B cell (primary cell): ENCODE measurements around the gene ETV6. TPM values are rescaled to one million over a fixed set of nuclear protein-coding genes. Genes with fewer than 3 reads are reported as not detected.
A peak's percentile ranks its signal among the peaks of the same experiment; 100 is the strongest.

Experiments
- ATAC-seq: fragments of 200-7000 bp; cut with Tn5 transposase; one replicate; pipeline ENCODE4 v1.10.0; 2021; ENCODE audit warnings: low read depth, mild to moderate bottlenecking, moderate number of reproducible peaks, moderate library complexity
- CTCF ChIA-PET: fragments of 350-600 bp; sonication (Branson Sonifier 250); formaldehyde crosslinking; loops from one replicate; lab custom pipeline; 2021; ENCODE audit warnings: antibody characterized with exemption, inconsistent platforms; lab: Charles Lee
- POLR2A ChIA-PET: fragments of 350-600 bp; sonication (Branson Sonifier 250); formaldehyde crosslinking; loops from one replicate; lab custom pipeline; 2021; ENCODE audit warnings: antibody characterized with exemption; lab: Charles Lee
- DNase-seq: peaks from one replicate; pipeline ENCODE4 v3.0.0; 2013
- H2AFZ ChIP-seq: 2 replicates; pipeline ENCODE4 v1.6.1; 2012; ENCODE audit warnings: mild to moderate bottlenecking, low read depth, low read length; ENCODE audit not compliant: insufficient read depth, poor library complexity, severe bottlenecking
- H3K27ac ChIP-seq, 2 donors: 1 replicate in 1 of 2; 2 replicates in 1 of 2; pipeline ENCODE4 v1.5.1; 2012 to 2013; ENCODE audit warnings: low read length in 2 of 2, mild to moderate bottlenecking in 2 of 2, moderate library complexity in 1 of 2
- H3K27me3 ChIP-seq, 4 experiments: fragments of 200-600 bp in 1 of 4; sonication (generic) in 1 of 4; replicated peaks in 1 of 4; 1 replicate in 2 of 4; 2 replicates in 2 of 4; pipeline versions ENCODE4 v1.6.1 to v1.7.0; 2013 to 2016; ENCODE audit warnings: low read length in 3 of 4, mild to moderate bottlenecking in 2 of 4, mixed read lengths in 1 of 4, moderate library complexity in 1 of 4; ENCODE audit not compliant: insufficient read depth in 4 of 4, control insufficient read depth in 3 of 4; ENCODE audit errors: control extremely low read depth in 1 of 4
- H3K36me3 ChIP-seq, 2 experiments: replicated peaks in 1 of 2; 1 replicate in 1 of 2; 2 replicates in 1 of 2; pipeline versions ENCODE4 v1.6.1 to v1.7.1; 2013; ENCODE audit warnings: low read length in 1 of 2; ENCODE audit not compliant: insufficient read depth in 2 of 2, control insufficient read depth in 1 of 2; ENCODE audit errors: control extremely low read depth in 1 of 2, extremely low read depth in 1 of 2
- H3K4me1 ChIP-seq, 2 donors: fragments of 200-600 bp in 1 of 2; sonication (generic) in 1 of 2; 1 replicate in 1 of 2; 2 replicates in 1 of 2; pipeline versions ENCODE4 v1.5.1 to v1.6.1; 2013 to 2017; ENCODE audit warnings: low read length in 2 of 2; ENCODE audit not compliant: control insufficient read depth in 2 of 2, insufficient read depth in 2 of 2
- H3K4me2 ChIP-seq: replicated peaks from 2 replicates; pipeline ENCODE3; 2012; ENCODE audit warnings: mild to moderate bottlenecking, low read depth, low read length; ENCODE audit not compliant: poor library complexity, severe bottlenecking
- H3K4me3 ChIP-seq, 5 experiments: fragments of 200-600 bp in 1 of 5; sonication (generic) in 1 of 5; 1 replicate in 3 of 5; 2 replicates in 2 of 5; pipeline versions ENCODE4 v1.5.1 to v1.7.0; 2011 to 2016; ENCODE audit warnings: low read length in 4 of 5, mild to moderate bottlenecking in 4 of 5, low read depth in 2 of 5, control low read depth in 1 of 5, moderate library complexity in 1 of 5; ENCODE audit not compliant: insufficient read depth in 1 of 5; ENCODE audit errors: control extremely low read depth in 1 of 5, extremely low read depth in 1 of 5
- H3K79me2 ChIP-seq: fragments of 200-600 bp; sonication (generic); one replicate; pipeline ENCODE4 v1.6.0; 2016; ENCODE audit warnings: low read length; ENCODE audit not compliant: control insufficient read depth, insufficient read depth
- H3K9ac ChIP-seq: fragments of 200-600 bp; sonication (generic); 2 replicates; pipeline ENCODE4 v1.6.1; 2017; ENCODE audit warnings: mild to moderate bottlenecking, low read length, moderate library complexity
- H3K9me3 ChIP-seq, 3 donors: one replicate each; pipeline versions ENCODE4 v1.6.1 to v1.7.1; 2013; ENCODE audit warnings: low read length in 2 of 3; ENCODE audit not compliant: control insufficient read depth in 2 of 3, insufficient read depth in 1 of 3; ENCODE audit errors: control extremely low read depth in 1 of 3
- H4K20me1 ChIP-seq: 2 replicates; pipeline ENCODE4 v1.6.0; 2012; ENCODE audit warnings: mild to moderate bottlenecking, low read length; ENCODE audit not compliant: insufficient read depth, control insufficient read depth, poor library complexity, severe bottlenecking
- H3K27ac Mint-ChIP-seq: one replicate; pipeline ENCODE4 v1.8.0; 2021; ENCODE audit warnings: mixed read lengths
- H3K27me3 Mint-ChIP-seq: one replicate; pipeline ENCODE4 v1.8.0; 2021; ENCODE audit warnings: mixed read lengths
- H3K4me1 Mint-ChIP-seq: one replicate; pipeline ENCODE4 v1.8.0; 2021; ENCODE audit warnings: mixed read lengths
- H3K4me3 Mint-ChIP-seq: one replicate; pipeline ENCODE4 v1.8.0; 2021; ENCODE audit warnings: mixed read lengths
- H3K9me3 Mint-ChIP-seq: one replicate; pipeline ENCODE4 v1.8.0; 2022; ENCODE audit warnings: mixed read lengths; ENCODE audit not compliant: insufficient read depth
- EZH2 ChIP-seq: IDR thresholded peaks from 2 replicates; pipeline ENCODE4 v1.6.1; 2012; ENCODE audit warnings: borderline replicate concordance, low read depth, mild to moderate bottlenecking, moderate library complexity, low read length; ENCODE audit not compliant: insufficient read depth, poor library complexity, severe bottlenecking
- WGBS: methylation state at CpG from one replicate; pipeline ENCODE4 v1.1.5; 2013; ENCODE audit warnings: missing lambda C conversion rate; ENCODE audit not compliant: insufficient coverage; 5-methylcytosine and 5-hydroxymethylcytosine counted together
- intact Hi-C: fragments of 100-400 bp; cut with micrococcal nuclease; formaldehyde crosslinking; loops from one replicate; pipeline ENCODE4 v1.10.0; 2022
- polyA plus RNA-seq: library from polyadenylated mRNA; depleted of rRNA; stranded (reverse); fragments of >200 nt; gene quantifications from 2 replicates; pipeline ENCODE4 v1.2.3, GENCODE V29; 2012
- total RNA-seq, 2 donors: library from RNA; stranded (reverse); fragments of 120-200 nt in 1 of 2; gene quantifications; 1 replicate in 1 of 2; 2 replicates in 1 of 2; pipeline versions ENCODE4 v1.2.3 to v1.2.4, GENCODE V29; 2013 to 2022
- TF ChIP-seq, protein P1 (sequence below): fragments of 200-600 bp; IDR thresholded peaks from one replicate; pipeline ENCODE4 v1.8.0; 2022; ENCODE audit warnings: antibody characterized with exemption, mild to moderate bottlenecking

ETV6 gene
- total and polyA plus RNA-seq, 2 donors (not counting 1 experiment from before 2014, with no cell fraction given), result 17.4 to 123 TPM

DNA sequence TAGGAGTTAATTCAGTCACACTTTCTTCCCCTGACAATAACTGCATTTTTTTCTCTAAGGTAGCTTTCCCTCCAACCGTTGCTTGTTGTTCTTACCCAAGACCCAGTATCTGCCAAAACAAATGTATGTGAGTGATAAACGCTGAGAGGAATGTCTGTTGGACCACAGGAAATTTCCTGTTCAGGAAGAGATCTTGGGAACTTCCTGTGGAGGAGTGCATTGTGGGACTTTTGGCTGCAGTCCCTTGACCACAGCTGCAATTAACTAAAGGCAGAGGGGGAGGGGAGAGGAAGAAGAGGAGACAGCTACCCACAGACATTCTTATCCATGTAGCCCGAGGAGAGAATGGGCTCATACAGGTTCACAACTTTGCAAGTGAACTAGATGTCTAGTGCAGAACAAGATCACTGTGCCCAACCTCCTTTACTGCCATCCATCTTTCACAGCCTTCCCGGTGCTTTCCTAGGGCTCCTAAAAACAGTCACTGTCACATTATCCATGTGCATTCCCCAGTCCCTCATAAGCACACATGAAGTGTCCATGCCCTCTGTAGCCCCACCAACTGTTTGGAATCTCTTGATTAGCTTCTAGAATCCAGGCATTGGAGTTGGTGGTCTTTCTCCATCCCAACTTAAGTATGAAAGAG, 149.5 kb downstream of the ETV6 start:
- Histone ChIP-seq H2AFZ (no peak overlapping the region), H3K4me1 (peaks cover 10 to 12% of the 10 kb centered on the region in 2 donors), H3K79me2 (peaks cover 53% of the 10 kb centered on the region), H4K20me1 (no peaks in the 10 kb centered on the region), H3K9me3 (no peaks in the 10 kb centered on the region), H3K4me3 (no peak overlapping the region), H3K9ac (no peak overlapping the region), H3K27ac (no peak overlapping the region), H3K27me3 (no peaks in the 10 kb centered on the region), H3K36me3 (peaks cover 1 to 3% of the 10 kb centered on the region in 2 experiments), H3K4me2 (peak overlapping the region; percentile 3)
- no peak for ATAC-seq
- ChIA-PET CTCF (no interaction called here), POLR2A (interaction anchor here (0.6 kb wide), 1 partner anchor 89 kb away, joined by 4 read pairs; no protein-coding TSS in a partner anchor)
- Mint-ChIP-seq H3K4me1 (peaks cover 44% of the 10 kb centered on the region), H3K27me3 (no peaks in the 10 kb centered on the region), H3K4me3 (no peak overlapping the region), H3K9me3 (no peaks in the 10 kb centered on the region), H3K27ac (no peak overlapping the region)
- intact Hi-C loops, result no loop called here
- WGBS, result 11% methylated on average over 3 of the region's 4 CpGs
- TF ChIP-seq, protein P1, sequence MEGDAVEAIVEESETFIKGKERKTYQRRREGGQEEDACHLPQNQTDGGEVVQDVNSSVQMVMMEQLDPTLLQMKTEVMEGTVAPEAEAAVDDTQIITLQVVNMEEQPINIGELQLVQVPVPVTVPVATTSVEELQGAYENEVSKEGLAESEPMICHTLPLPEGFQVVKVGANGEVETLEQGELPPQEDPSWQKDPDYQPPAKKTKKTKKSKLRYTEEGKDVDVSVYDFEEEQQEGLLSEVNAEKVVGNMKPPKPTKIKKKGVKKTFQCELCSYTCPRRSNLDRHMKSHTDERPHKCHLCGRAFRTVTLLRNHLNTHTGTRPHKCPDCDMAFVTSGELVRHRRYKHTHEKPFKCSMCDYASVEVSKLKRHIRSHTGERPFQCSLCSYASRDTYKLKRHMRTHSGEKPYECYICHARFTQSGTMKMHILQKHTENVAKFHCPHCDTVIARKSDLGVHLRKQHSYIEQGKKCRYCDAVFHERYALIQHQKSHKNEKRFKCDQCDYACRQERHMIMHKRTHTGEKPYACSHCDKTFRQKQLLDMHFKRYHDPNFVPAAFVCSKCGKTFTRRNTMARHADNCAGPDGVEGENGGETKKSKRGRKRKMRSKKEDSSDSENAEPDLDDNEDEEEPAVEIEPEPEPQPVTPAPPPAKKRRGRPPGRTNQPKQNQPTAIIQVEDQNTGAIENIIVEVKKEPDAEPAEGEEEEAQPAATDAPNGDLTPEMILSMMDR, result no peak
- no peak for TF ChIP-seq EZH2
- no peak for DNase-seq

GRCh38 chr12:11799502-11799873, 150.0 kb downstream of the ETV6 start:
- DNase-seq (no peak), ATAC-seq (no peak)
- WGBS, result 100% methylated on average over 1 of the region's 8 CpGs
- intact Hi-C loops, result no loop called here
- Histone ChIP-seq H3K27ac (no peak overlapping the region), H3K79me2 (peaks cover 57% of the 10 kb centered on the region), H3K4me3 (no peak overlapping the region), H3K4me2 (no peak overlapping the region), H3K9ac (no peak overlapping the region), H2AFZ (no peak overlapping the region), H3K36me3 (peaks cover 1 to 3% of the 10 kb centered on the region in 2 experiments), H3K27me3 (no peaks in the 10 kb centered on the region), H4K20me1 (no peaks in the 10 kb centered on the region), H3K4me1 (peaks cover 10 to 12% of the 10 kb centered on the region in 2 donors), H3K9me3 (no peaks in the 10 kb centered on the region)
- no peaks in the 10 kb centered on the region for H3K27me3 Mint-ChIP-seq
- no peaks in the 10 kb centered on the region for H3K9me3 Mint-ChIP-seq
- no peak overlapping the region for H3K27ac Mint-ChIP-seq
- POLR2A ChIA-PET, result interaction anchor here (0.6 kb wide), 1 partner anchor 89 kb away, joined by 4 read pairs; no protein-coding TSS in a partner anchor
- TF ChIP-seq EZH2, result no peak
- TF ChIP-seq, protein P1, result no peak
- CTCF ChIA-PET, result no interaction called here
- no peak overlapping the region for H3K4me3 Mint-ChIP-seq
- H3K4me1 Mint-ChIP-seq, result peaks cover 46% of the 10 kb centered on the region
